Upper lobe of left lung (tissue), 6 donors: Measurements from ENCODE around the gene DDX24. TPM values are rescaled to one million over a fixed set of nuclear protein-coding genes. Genes with fewer than 3 reads are reported as not detected.

ENCODE experiments used
- ATAC-seq, 2 donors: fragments of 200-7000 bp; cut with Tn5 transposase; one replicate each; pipeline ENCODE4 v1.9.1; 2022; ENCODE audit warnings: mild to moderate bottlenecking in 2 of 2, moderate library complexity in 2 of 2; ENCODE audit not compliant: low FRiP score in 2 of 2
- DNase-seq, 2 donors: peaks; one replicate each; pipeline ENCODE4 v3.0.0-alpha.2; 2019 to 2020
- H3K27ac ChIP-seq, 4 donors: fragments of 200-600 bp; sonication (generic); one replicate each; pipeline ENCODE4 v1.5.1; 2016 to 2019
- H3K27me3 ChIP-seq, 4 donors: fragments of 200-600 bp; sonication (generic); one replicate each; pipeline ENCODE4 v1.5.1; 2017 to 2019
- H3K36me3 ChIP-seq, 4 donors: fragments of 200-600 bp; sonication (generic); one replicate each; pipeline ENCODE4 v1.5.1; 2016 to 2019
- H3K4me1 ChIP-seq, 4 donors: fragments of 200-600 bp; sonication (generic); one replicate each; pipeline ENCODE4 v1.5.1; 2018 to 2019
- H3K4me3 ChIP-seq, 4 donors: fragments of 200-600 bp; sonication (generic); one replicate each; pipeline ENCODE4 v1.5.1; 2017 to 2019; ENCODE audit warnings: mild to moderate bottlenecking in 2 of 4, moderate library complexity in 1 of 4
- H3K9me3 ChIP-seq, 4 donors: fragments of 200-600 bp; sonication (generic); one replicate each; pipeline ENCODE4 v1.5.1; 2018 to 2019
- CTCF ChIP-seq, 6 experiments: fragments of 450-650 bp in 4 of 6; fragments of 200-600 bp in 2 of 6; sonication (generic) in 2 of 6; IDR thresholded peaks; one replicate each; pipeline ENCODE4 v1.5.1; 2016 to 2019; ENCODE audit warnings: antibody characterized with exemption in 6 of 6
- EP300 ChIP-seq, 4 donors: sonication (generic); formaldehyde crosslinking; IDR thresholded peaks; one replicate each; pipeline ENCODE4 v1.5.1; 2017; ENCODE audit warnings: antibody characterized with exemption in 4 of 4, control low read depth in 2 of 4
- POLR2A ChIP-seq, 4 donors: fragments of 450-650 bp; IDR thresholded peaks; one replicate each; pipeline ENCODE4 v1.5.1; 2016 to 2017; ENCODE audit warnings: antibody characterized with exemption in 4 of 4, mild to moderate bottlenecking in 2 of 4
- POLR2AphosphoS5 ChIP-seq, 2 donors: sonication (generic); formaldehyde crosslinking; IDR thresholded peaks; one replicate each; pipeline ENCODE4 v1.5.1; 2017; ENCODE audit warnings: antibody characterized with exemption in 2 of 2
- WGBS, 2 donors: methylation state at CpG; one replicate each; pipeline ENCODE4 v1.1.5; 2017 to 2018; 5-methylcytosine and 5-hydroxymethylcytosine counted together
- total RNA-seq, 6 donors: library from RNA; depleted of rRNA in 4 of 6; stranded (reverse); fragments of >200 nt in 4 of 6; gene quantifications; one replicate each; pipeline versions ENCODE4 v1.1.0 to v1.2.1, GENCODE V29; 2016 to 2021
- donor health status: DM: no; HTN: no; CAD: no; lungs with moderate emphysema.
- donor health status: DM: no; HTN: yes; CAD: no; lungs with severe emphysema.

DDX24 gene
- total RNA-seq, 6 donors from 2014 or later: 124 to 189 (median 154) TPM

DNA sequence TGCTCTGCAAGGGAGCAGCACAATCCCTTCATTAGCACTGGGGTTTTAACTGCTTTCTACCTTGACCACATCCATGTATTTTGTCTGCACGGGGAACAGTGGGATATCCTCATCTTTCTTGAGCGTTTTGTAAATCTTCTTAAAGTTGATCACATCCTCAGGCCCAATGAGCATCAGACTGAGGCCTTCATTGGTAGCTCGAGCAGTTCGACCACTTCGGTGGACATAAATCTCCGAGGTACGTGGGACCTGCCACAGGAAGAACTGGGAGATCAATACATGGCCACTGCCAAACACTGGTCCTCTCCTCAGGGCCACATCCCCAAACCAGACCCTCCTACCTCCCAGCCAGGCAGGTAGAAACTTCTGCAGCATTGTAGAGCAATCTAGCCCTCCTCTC is 26.1 kb downstream of the DDX24 start:
- ATAC-seq (no peak), DNase-seq (no peak)
- Histone ChIP-seq H3K4me1 (peaks cover 0 to 14% (median 5%) of the 10 kb centered on the region in 4 donors), H3K9me3 (no peaks in the 10 kb centered on the region), H3K4me3 (no peak overlapping the region), H3K36me3 (peaks cover 46 to 99% (median 92%) of the 10 kb centered on the region in 4 donors), H3K27ac (no peak overlapping the region), H3K27me3 (no peaks in the 10 kb centered on the region)
- no peak for TF ChIP-seq POLR2AphosphoS5 (IDR thresholded peaks at IDR 0.05)
- no peak for TF ChIP-seq CTCF (IDR thresholded peaks at IDR 0.05)
- no peak for TF ChIP-seq EP300 (IDR thresholded peaks at IDR 0.05)
- TF ChIP-seq POLR2A (IDR thresholded peaks at IDR 0.05): no peak
- 95 to 97% methylated on average over 7 of the region's 7 CpGs for WGBS, 2 donors

- ATAC-seq (no peak), DNase-seq (no peak)
- no peak for TF ChIP-seq POLR2A (IDR thresholded peaks at IDR 0.05)
- TF ChIP-seq EP300 (IDR thresholded peaks at IDR 0.05): no peak
- no peak for TF ChIP-seq POLR2AphosphoS5 (IDR thresholded peaks at IDR 0.05)
- TF ChIP-seq CTCF (IDR thresholded peaks at IDR 0.05): no peak
- Histone ChIP-seq H3K27ac (no peak overlapping the region), H3K27me3 (no peaks in the 10 kb centered on the region), H3K4me3 (no peak overlapping the region), H3K36me3 (peaks cover 50 to 99% (median 92%) of the 10 kb centered on the region in 4 donors), H3K9me3 (no peaks in the 10 kb centered on the region), H3K4me1 (peaks cover under 1 to 14% (median 6%) of the 10 kb centered on the region in 4 donors)
- 94 to 100% methylated on average over 1 of the region's 1 CpG for WGBS, 2 donors
These were observed 26.6 kb downstream of the DDX24 start for GRCh38 chr14:94054401-94054800.

- ATAC-seq: no peak
- DNase-seq: no peak
- Histone ChIP-seq H3K27ac (no peak overlapping the region), H3K36me3 (peaks cover 51 to 100% (median 94%) of the 10 kb centered on the region in 4 donors), H3K4me3 (no peak overlapping the region), H3K9me3 (no peaks in the 10 kb centered on the region), H3K4me1 (peaks cover 3 to 9% (median 5%) of the 10 kb centered on the region in 4 donors), H3K27me3 (no peaks in the 10 kb centered on the region)
- WGBS, 2 donors: 87 to 88% methylated on average over 4 of the region's 4 CpGs
- no peak for TF ChIP-seq POLR2AphosphoS5 (IDR thresholded peaks at IDR 0.05)
- TF ChIP-seq POLR2A (IDR thresholded peaks at IDR 0.05): no peak
- TF ChIP-seq CTCF (IDR thresholded peaks at IDR 0.05): no peak
- no peak for TF ChIP-seq EP300 (IDR thresholded peaks at IDR 0.05)
These were observed 28.3 kb downstream of the DDX24 start for GRCh38 chr14:94052662-94053061.

GRCh38 chr14:94052199-94052598 is 28.8 kb downstream of the DDX24 start:
- H3K27me3 ChIP-seq: no peaks in the 10 kb centered on the region
- DNase-seq (no peak), ATAC-seq (no peak)
- H3K4me3 ChIP-seq: no peak overlapping the region
- peaks cover 0 to 9% (median 5%) of the 10 kb centered on the region in 4 donors for H3K4me1 ChIP-seq
- H3K36me3 ChIP-seq: peaks cover 51 to 100% (median 94%) of the 10 kb centered on the region in 4 donors
- H3K27ac ChIP-seq: no peak overlapping the region
- WGBS, 2 donors: 95 to 100% methylated on average over 1 of the region's 1 CpG
- no peaks in the 10 kb centered on the region for H3K9me3 ChIP-seq
- TF ChIP-seq EP300 (IDR thresholded peaks at IDR 0.05): no peak
- no peak for TF ChIP-seq POLR2A (IDR thresholded peaks at IDR 0.05)
- TF ChIP-seq CTCF (IDR thresholded peaks at IDR 0.05): no peak

DNA sequence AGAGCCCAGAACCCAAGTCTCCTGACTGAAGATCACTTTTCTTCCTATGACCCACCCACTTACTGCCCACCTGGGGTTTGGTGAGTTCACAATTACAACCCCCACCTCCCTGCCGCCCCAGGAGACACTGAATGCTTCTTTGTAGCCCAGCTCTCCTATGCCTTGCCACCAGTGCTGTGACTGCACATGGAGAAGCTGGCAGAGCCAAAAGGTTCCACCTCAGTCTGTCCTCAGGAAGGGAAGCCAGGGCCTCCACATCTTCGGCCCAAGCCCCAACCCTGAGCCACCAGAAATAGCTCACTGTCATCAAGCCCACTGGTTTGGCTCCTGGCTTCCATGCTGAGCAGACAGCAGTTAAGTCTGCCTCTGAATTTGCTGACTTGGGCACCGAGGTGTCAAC is 29.2 kb downstream of the DDX24 start:
- Histone ChIP-seq H3K27ac (no peak overlapping the region), H3K36me3 (peaks cover 50 to 100% (median 95%) of the 10 kb centered on the region in 4 donors), H3K4me3 (no peak overlapping the region), H3K4me1 (peaks cover 0 to 9% (median 5%) of the 10 kb centered on the region in 4 donors), H3K9me3 (no peaks in the 10 kb centered on the region), H3K27me3 (no peaks in the 10 kb centered on the region)
- DNase-seq (no peak), ATAC-seq (no peak)
- TF ChIP-seq EP300 (IDR thresholded peaks at IDR 0.05) (no peak), CTCF (IDR thresholded peaks at IDR 0.05) (no peak)
- 82 to 100% methylated on average over 1 to 3 of the region's 3 CpGs for WGBS, 2 donors
